T-helper 22 cell (primary cell): ENCODE results near the gene NINJ2.

Experiments used
- DNase-seq: peaks from one replicate; pipeline ENCODE4 v3.0.0-alpha.2; 2020; ENCODE audit warnings: low read depth

Gene NINJ2

GRCh38 chr12:527729-528128, 135.5 kb downstream of the NINJ2 start:
- DNase-seq = no peak

GRCh38 chr12:527241-527640, 136.0 kb downstream of the NINJ2 start:
- no peak for DNase-seq

GRCh38 chr12:526089-526488, 137.2 kb downstream of the NINJ2 start:
- DNase-seq = no peak

- DNase-seq = no peak
These were observed 138.9 kb downstream of the NINJ2 start for GRCh38 chr12:524167-524951.

- no peak for DNase-seq
These were observed 140.4 kb downstream of the NINJ2 start for GRCh38 chr12:522692-523378.

- DNase-seq = no peak
These were observed 143.1 kb downstream of the NINJ2 start for GRCh38 chr12:520119-520518.

GRCh38 chr12:517538-517937, 145.7 kb downstream of the NINJ2 start:
- DNase-seq = no peak
